GM23248 (cell line): ENCODE data around the gene PNPLA1. TPM values are rescaled to one million over a fixed set of nuclear protein-coding genes. Genes with fewer than 3 reads are reported as not detected.

ENCODE experiments used
- DNase-seq: peaks from one replicate; pipeline ENCODE4 v3.0.0-alpha.2; 2015
- H2AFZ ChIP-seq: fragments of 200-600 bp; sonication (generic); 2 replicates; pipeline ENCODE4 v1.6.1; 2016; ENCODE audit warnings: antibody characterized with exemption
- H3F3A ChIP-seq: fragments of 200-600 bp; sonication (generic); 2 replicates; pipeline ENCODE4 v1.6.1; 2016; ENCODE audit warnings: mild to moderate bottlenecking, antibody characterized with exemption, mixed run types; ENCODE audit not compliant: insufficient read depth
- H3K27ac ChIP-seq: fragments of 200-600 bp; sonication (generic); 2 replicates; pipeline ENCODE4 v1.5.1; 2016; ENCODE audit warnings: mild to moderate bottlenecking
- H3K27me3 ChIP-seq: fragments of 200-600 bp; sonication (generic); replicated peaks from 2 replicates; pipeline ENCODE4 v1.6.1; 2016; ENCODE audit warnings: mild to moderate bottlenecking; ENCODE audit not compliant: insufficient read depth
- H3K36me3 ChIP-seq: fragments of 200-600 bp; sonication (generic); 2 replicates; pipeline ENCODE4 v1.6.1; 2016; ENCODE audit warnings: low read depth, mild to moderate bottlenecking
- H3K4me1 ChIP-seq: fragments of 200-600 bp; sonication (generic); 2 replicates; pipeline ENCODE4 v1.6.1; 2016; ENCODE audit warnings: mild to moderate bottlenecking; ENCODE audit not compliant: insufficient read depth
- H3K4me2 ChIP-seq: fragments of 200-600 bp; sonication (generic); one replicate; pipeline ENCODE4 v1.6.1; 2016; ENCODE audit warnings: mild to moderate bottlenecking; ENCODE audit not compliant: unreplicated experiment
- H3K4me3 ChIP-seq: fragments of 200-600 bp; sonication (generic); 2 replicates; pipeline ENCODE4 v1.5.1; 2016; ENCODE audit warnings: mild to moderate bottlenecking
- H3K79me2 ChIP-seq: fragments of 200-600 bp; sonication (generic); 2 replicates; pipeline ENCODE4 v1.6.1; 2016; ENCODE audit warnings: mild to moderate bottlenecking; ENCODE audit not compliant: insufficient read depth
- H3K9ac ChIP-seq: fragments of 200-600 bp; sonication (generic); 2 replicates; pipeline ENCODE4 v1.6.1; 2016; ENCODE audit warnings: mild to moderate bottlenecking
- H3K9me2 ChIP-seq: fragments of 200-600 bp; sonication (generic); 2 replicates; pipeline ENCODE4 v1.6.1; 2016; ENCODE audit warnings: mixed run types, mild to moderate bottlenecking, moderate library complexity; ENCODE audit not compliant: insufficient read depth
- H3K9me3 ChIP-seq: fragments of 200-600 bp; sonication (generic); one replicate; pipeline ENCODE4 v1.6.1; 2017; ENCODE audit warnings: low read depth
- H4K20me1 ChIP-seq: fragments of 200-600 bp; sonication (generic); 2 replicates; pipeline ENCODE4 v1.6.0; 2016; ENCODE audit not compliant: insufficient read depth
- EZH2 ChIP-seq: fragments of 200-600 bp; sonication (generic); IDR thresholded peaks from 2 replicates; pipeline ENCODE4 v1.6.1; 2018; ENCODE audit warnings: antibody characterized with exemption, mild to moderate bottlenecking; ENCODE audit not compliant: insufficient read depth, poor library complexity, severe bottlenecking
- EZH2phosphoT487 ChIP-seq: fragments of 200-600 bp; sonication (generic); IDR thresholded peaks from 2 replicates; pipeline ENCODE4 v1.6.1; 2018; ENCODE audit warnings: antibody characterized with exemption, moderate library complexity, mild to moderate bottlenecking, low read depth; ENCODE audit not compliant: insufficient read depth
- WGBS, 2 experiments: methylation state at CpG; one replicate each; pipeline ENCODE4 v1.1.6; 2015 to 2017; ENCODE audit warnings: low lambda C conversion rate in 2 of 2, low coverage in 1 of 2; ENCODE audit errors: missing lambda C conversion rate in 2 of 2; 5-methylcytosine and 5-hydroxymethylcytosine counted together
- in situ Hi-C: fragments of 300-500 bp; cut with MboI; formaldehyde crosslinking; loops from 2 replicates; pipeline ENCODE4 v1.15.0; 2020
- polyA plus RNA-seq: library from polyadenylated mRNA; unstranded; fragments of >200 nt; fragmentation: Nextera tagmentation; extraction: Ambion mirVana; gene quantifications from 2 replicates; pipeline ENCODE4 v1.2.1, GENCODE V29; 2016
- total RNA-seq: library from RNA; depleted of rRNA; stranded (reverse); fragments of >200 nt; shearing (Covaris generic); gene quantifications from 2 replicates; pipeline ENCODE4 v1.2.3, GENCODE V29; 2014

PNPLA1 gene
- total and polyA plus RNA-seq, 2 experiments from 2014 or later, result not detected

- H3K9ac ChIP-seq, result no peak overlapping the region
- no peak overlapping the region for H2AFZ ChIP-seq
- TF ChIP-seq EZH2 (no peak), EZH2phosphoT487 (no peak)
- H3K9me3 ChIP-seq, result no peaks in the 10 kb centered on the region
- no peaks in the 10 kb centered on the region for H4K20me1 ChIP-seq
- H3K27me3 ChIP-seq, result no peaks in the 10 kb centered on the region
- in situ Hi-C loops, result no loop called here
- no peaks in the 10 kb centered on the region for H3F3A ChIP-seq
- no peak overlapping the region for H3K4me2 ChIP-seq
- WGBS, 2 experiments, result 97 to 100% methylated on average over 1 of the region's 1 CpG
- no peak for DNase-seq
- peaks cover 52% of the 10 kb centered on the region for H3K36me3 ChIP-seq
- H3K4me1 ChIP-seq, result 0 out of 2 replicates have a peak, but pooled peaks cover 7% of the 10 kb centered on the region
- no peak overlapping the region for H3K4me3 ChIP-seq
- H3K27ac ChIP-seq, result no peak overlapping the region
- H3K9me2 ChIP-seq, result no peaks in the 10 kb centered on the region
- H3K79me2 ChIP-seq, result no peaks in the 10 kb centered on the region
Measured at GRCh38 chr6:36223706-36224105, 46.2 kb upstream of the PNPLA1 start.

DNA sequence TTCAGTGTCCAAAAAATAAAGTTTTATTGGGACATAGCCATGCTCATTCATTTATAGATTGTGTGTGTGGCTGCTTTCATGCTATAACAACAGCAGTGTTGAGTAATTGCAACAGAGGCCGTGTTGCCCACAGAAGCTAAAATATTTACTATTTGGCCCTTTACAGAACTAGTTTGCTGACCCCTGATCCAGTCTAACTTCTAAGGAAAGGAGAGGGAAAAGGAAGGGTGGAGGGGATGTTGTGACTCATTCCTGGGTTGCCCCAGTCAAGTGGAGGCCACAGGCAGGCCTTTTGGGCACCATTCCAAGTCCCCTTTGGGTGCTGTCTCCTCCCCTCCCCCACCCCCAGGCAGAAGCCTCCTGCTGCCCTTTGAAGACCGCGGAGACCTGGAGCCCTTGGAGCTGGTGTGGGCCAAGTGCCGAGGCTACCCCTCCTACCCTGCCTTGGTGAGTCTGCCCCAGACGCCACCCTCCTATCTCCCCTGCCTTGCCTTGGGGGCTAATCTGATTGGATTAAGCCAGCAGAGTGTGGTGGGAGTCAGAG is 44.9 kb upstream of the PNPLA1 start:
- Histone ChIP-seq H3K4me3 (no peak overlapping the region), H3K79me2 (no peaks in the 10 kb centered on the region), H4K20me1 (no peaks in the 10 kb centered on the region), H3F3A (no peaks in the 10 kb centered on the region), H3K4me1 (0 out of 2 replicates have a peak, but pooled peaks cover 7% of the 10 kb centered on the region), H3K36me3 (peaks cover 46% of the 10 kb centered on the region), H3K9me3 (no peaks in the 10 kb centered on the region), H3K27ac (no peak overlapping the region), H2AFZ (no peak overlapping the region), H3K9me2 (no peaks in the 10 kb centered on the region), H3K27me3 (no peaks in the 10 kb centered on the region), H3K9ac (no peak overlapping the region), H3K4me2 (no peak overlapping the region)
- TF ChIP-seq EZH2, result no peak
- no peak for TF ChIP-seq EZH2phosphoT487
- WGBS, 2 experiments, result 97 to 100% methylated on average over 5 of the region's 5 CpGs
- DNase-seq, result no peak
- in situ Hi-C loops, result no loop called here

GRCh38 chr6:36226438-36227047 is 43.3 kb upstream of the PNPLA1 start:
- Histone ChIP-seq H3K9ac (no peak overlapping the region), H3F3A (no peaks in the 10 kb centered on the region), H4K20me1 (no peaks in the 10 kb centered on the region), H3K9me2 (no peaks in the 10 kb centered on the region), H3K27ac (no peak overlapping the region), H3K4me3 (no peak overlapping the region), H3K79me2 (no peaks in the 10 kb centered on the region), H3K27me3 (no peaks in the 10 kb centered on the region), H3K4me1 (0 out of 2 replicates have a peak, but pooled peaks cover 7% of the 10 kb centered on the region), H3K36me3 (peaks cover 32% of the 10 kb centered on the region), H3K9me3 (no peaks in the 10 kb centered on the region), H3K4me2 (no peak overlapping the region), H2AFZ (no peak overlapping the region)
- 75 to 77% methylated on average over 4 of the region's 4 CpGs for WGBS, 2 experiments
- in situ Hi-C loops, result no loop called here
- DNase-seq, result no peak
- TF ChIP-seq EZH2phosphoT487 (no peak), EZH2 (no peak)

DNA sequence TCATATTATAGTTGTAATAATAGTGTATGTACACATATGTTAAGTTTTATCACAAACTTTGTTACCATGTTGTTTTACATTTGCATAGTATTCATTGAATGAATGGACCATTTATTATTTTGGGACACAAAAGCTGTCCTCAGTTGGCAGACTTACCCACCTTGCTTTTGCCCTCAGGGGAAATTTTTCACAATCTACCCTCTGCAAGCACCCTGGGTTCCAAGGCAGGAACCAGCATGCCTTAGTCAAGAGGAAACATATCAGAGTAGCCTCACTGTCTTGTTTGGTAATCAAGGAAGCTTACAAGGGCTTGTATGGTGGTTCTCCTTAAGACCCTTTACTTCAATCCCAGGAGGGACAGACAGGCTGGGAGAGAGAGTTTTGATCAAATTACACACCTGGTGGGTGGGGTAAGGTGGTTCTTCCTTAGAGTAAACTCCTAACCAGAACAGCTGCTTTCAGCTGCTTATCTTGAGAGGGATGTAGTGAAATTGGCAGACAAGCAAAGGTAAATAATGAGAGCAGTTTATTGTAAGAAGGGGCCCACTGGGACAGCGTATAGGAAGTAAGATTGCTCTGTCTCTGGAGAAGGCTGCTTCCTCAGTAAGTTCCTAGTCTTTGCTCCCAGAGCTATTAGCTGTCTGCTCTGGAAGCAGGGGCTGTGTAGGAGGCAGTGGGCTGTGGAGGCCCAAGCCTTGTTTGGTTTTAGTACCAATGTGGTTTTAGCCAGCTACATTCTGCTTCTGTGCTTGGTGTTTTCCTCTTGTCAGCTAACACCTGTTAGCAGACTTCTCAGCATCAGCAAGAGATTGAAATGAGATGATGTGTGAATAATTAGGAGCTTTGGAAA is 42.3 kb upstream of the PNPLA1 start:
- 0 out of 2 replicates have a peak, but pooled peaks cover 7% of the 10 kb centered on the region for H3K4me1 ChIP-seq
- no peak overlapping the region for H2AFZ ChIP-seq
- no peak for TF ChIP-seq EZH2
- TF ChIP-seq EZH2phosphoT487, result no peak
- H3K79me2 ChIP-seq, result no peaks in the 10 kb centered on the region
- no peaks in the 10 kb centered on the region for H3K9me2 ChIP-seq
- no peak overlapping the region for H3K4me3 ChIP-seq
- H3K4me2 ChIP-seq, result no peak overlapping the region
- no peak overlapping the region for H3K9ac ChIP-seq
- WGBS, 2 experiments, result 93 to 100% methylated on average over 1 of the region's 1 CpG
- H3K36me3 ChIP-seq, result peaks cover 39% of the 10 kb centered on the region
- H3K9me3 ChIP-seq, result no peaks in the 10 kb centered on the region
- H3K27me3 ChIP-seq, result no peaks in the 10 kb centered on the region
- H3K27ac ChIP-seq, result no peak overlapping the region
- DNase-seq, result no peak
- in situ Hi-C loops, result no loop called here
- no peaks in the 10 kb centered on the region for H4K20me1 ChIP-seq
- no peaks in the 10 kb centered on the region for H3F3A ChIP-seq
